Hepatic stellate cell (primary cell): Measurements from ENCODE around the gene CACNA1D.

ENCODE experiments used
- DNase-seq: peaks from one replicate; pipeline ENCODE4 v3.0.0; 2011; ENCODE audit warnings: low spot score

The CACNA1D gene

GRCh38 chr3:53845103-53845880 lies 350.9 kb downstream of the CACNA1D start:
- DNase-seq: peak; percentile 45

DNA sequence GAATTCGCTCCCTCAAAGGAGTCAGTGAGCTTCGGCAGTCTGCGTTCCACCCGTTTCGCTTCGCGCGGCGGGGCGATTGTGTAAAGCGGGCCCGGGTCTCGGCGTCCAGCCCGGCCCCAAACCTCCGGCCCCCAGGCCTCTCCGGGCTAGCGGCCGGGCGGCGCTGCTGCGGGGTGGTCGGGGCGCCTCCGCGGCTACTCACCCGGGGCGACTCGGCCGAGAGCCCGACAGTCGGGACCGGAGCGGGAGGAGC lies 351.4 kb downstream of the CACNA1D start:
- no peak for DNase-seq

- no peak for DNase-seq
Measured at GRCh38 chr3:53846134-53846850, 351.9 kb downstream of the CACNA1D start, which contains the start of the genes CHDH and IL17RB. Gene CHDH, minus strand, starts transcription at chr3:53846419. Its CDS starts 22,411 bp downstream, at chr3:53824008. Gene IL17RB, plus strand, starts transcription at chr3:53846568. Its CDS starts 21 bp downstream, at chr3:53846589.

GRCh38 chr3:53846851-53847155 lies 352.4 kb downstream of the CACNA1D start:
- DNase-seq: no peak

DNA sequence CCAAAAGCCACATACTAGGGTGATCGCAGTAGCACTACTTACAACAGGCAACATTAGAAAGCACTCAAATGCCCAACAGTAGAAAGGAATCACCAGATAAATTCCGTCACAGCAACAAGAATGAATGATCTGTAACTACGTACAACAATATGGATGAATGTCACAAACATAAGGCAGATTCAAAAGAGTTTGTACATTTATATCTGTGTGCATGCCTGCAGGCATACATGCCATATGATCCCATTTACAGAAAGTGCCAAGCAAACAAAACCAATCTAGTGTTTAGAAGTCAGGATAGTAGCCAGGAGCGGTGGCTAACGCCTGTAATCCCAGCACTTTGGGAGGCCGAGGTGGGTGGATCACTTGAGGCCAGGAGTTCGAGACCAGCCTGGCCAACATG lies 355.5 kb downstream of the CACNA1D start:
- DNase-seq: no peak

GRCh38 chr3:53850895-53851294 lies 356.5 kb downstream of the CACNA1D start:
- no peak for DNase-seq

GRCh38 chr3:53856964-53857363 lies 362.6 kb downstream of the CACNA1D start:
- DNase-seq: no peak

GRCh38 chr3:53858096-53858741 lies 363.8 kb downstream of the CACNA1D start:
- no peak for DNase-seq

- DNase-seq: no peak
Measured at GRCh38 chr3:53859178-53859577, 364.8 kb downstream of the CACNA1D start.

DNA sequence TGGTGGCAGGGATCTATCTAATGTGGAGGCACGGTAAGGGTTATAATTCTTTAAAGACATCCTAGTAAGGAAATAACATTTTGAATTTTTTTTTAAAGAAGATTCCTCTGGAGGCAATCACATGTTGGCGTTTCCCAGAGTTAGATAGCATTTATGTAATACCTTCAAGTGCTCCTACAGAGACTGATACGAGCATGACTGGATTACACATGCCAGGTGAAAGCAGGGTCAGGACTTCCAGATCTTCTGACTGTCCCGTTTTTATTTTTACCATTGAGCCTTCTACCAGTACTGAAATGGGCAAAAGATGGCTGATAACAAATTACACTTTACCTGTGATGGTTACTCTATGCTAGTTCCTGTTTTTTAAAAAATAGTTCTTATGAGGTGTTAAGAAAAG lies 365.8 kb downstream of the CACNA1D start:
- no peak for DNase-seq

GRCh38 chr3:53862241-53862640 lies 367.8 kb downstream of the CACNA1D start:
- no peak for DNase-seq

GRCh38 chr3:53863145-53863544 lies 368.7 kb downstream of the CACNA1D start:
- no peak for DNase-seq
